Measurements from ENCODE around the gene IL20RB.
A peak's percentile ranks its signal among the peaks of the same experiment; 100 is the strongest.
"Not testable (repeated sequence)": the region's sequence is repeated elsewhere in the genome, so short reads cannot be mapped to it uniquely, and the experiment has no call there.

IL20RB gene

GRCh38 chr3:136954251-136954650 lies 3.5 kb upstream of the IL20RB start:
- no peak for TF ChIP-seq SPI1 (IDR thresholded peaks at IDR 0.05; ENCODE audit: low read depth, low read length)
- no peak for TF ChIP-seq POLR2A (IDR thresholded peaks at IDR 0.05; ENCODE audit: low read depth, low read length)
- no peak for TF ChIP-seq TAF1 (IDR thresholded peaks at IDR 0.05; ENCODE audit: low read depth, low read length)
- DNase-seq (ENCODE audit: insufficient read length, low spot score) (no peak), FAIRE-seq (peak; percentile 55)

DNA sequence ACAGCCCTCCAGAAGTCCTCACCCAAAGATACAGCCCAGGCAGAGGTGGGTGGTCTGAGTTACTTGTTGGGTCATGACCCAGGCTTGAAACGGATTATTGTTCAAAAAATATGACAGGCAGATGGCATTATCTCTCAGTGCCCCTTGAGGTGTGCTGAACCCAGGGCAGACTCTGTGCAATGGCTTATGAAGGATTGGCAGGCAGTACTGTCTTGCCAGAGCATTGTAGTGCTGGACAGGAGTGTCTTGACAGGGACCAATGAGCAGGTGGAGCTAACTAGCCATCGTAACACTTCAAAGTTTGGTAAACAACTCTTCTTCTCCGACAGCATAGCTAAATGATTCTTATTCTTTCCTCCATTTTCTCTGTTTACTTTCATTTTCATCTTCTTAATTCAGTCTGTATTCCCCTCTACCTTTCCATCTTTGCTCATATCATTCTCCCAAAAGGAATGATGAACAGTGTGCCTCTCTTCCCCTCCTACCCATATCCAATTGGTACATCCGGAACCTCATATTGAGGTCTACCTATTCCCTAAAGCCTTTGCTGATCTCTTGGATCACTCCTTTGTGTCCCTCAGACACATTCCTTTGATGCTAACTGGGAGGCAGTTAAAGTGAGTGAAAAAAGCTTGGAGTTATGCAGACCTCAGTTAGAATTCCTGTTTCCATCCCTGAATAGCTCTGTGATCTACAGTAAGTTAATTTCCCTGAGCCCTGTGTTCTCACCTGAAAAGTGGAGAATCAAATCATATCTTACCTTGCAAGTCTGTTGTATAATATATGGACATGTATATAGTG lies 2.6 kb upstream of the IL20RB start:
- TF ChIP-seq TAF1 (IDR thresholded peaks at IDR 0.05; ENCODE audit: low read depth, low read length) (no peak), POLR2A (IDR thresholded peaks at IDR 0.05; ENCODE audit: low read depth, low read length) (no peak), PAX5 (IDR thresholded peaks at IDR 0.05; ENCODE audit: insufficient read depth, low read length, severe bottlenecking) (no peak), POU2F2 (IDR thresholded peaks at IDR 0.05; ENCODE audit: low read depth, low read length) (no peak)
- no peak for DNase-seq (ENCODE audit: insufficient read length, low spot score)
- FAIRE-seq, result peak; percentile 28

GRCh38 chr3:136955813-136956212 lies 2.0 kb upstream of the IL20RB start:
- TF ChIP-seq PAX5 (IDR thresholded peaks at IDR 0.05; ENCODE audit: insufficient read depth, low read length, severe bottlenecking) (no peak), TAF1 (IDR thresholded peaks at IDR 0.05; ENCODE audit: low read depth, low read length) (no peak), POLR2AphosphoS5 (IDR thresholded peaks at IDR 0.05; ENCODE audit: low read depth, low read length) (no peak), SPI1 (IDR thresholded peaks at IDR 0.05; ENCODE audit: low read depth, low read length) (no peak), POU2F2 (IDR thresholded peaks at IDR 0.05; ENCODE audit: low read depth, low read length) (no peak), POLR2A (IDR thresholded peaks at IDR 0.05; ENCODE audit: low read depth, low read length) (no peak)
- DNase-seq (ENCODE audit: insufficient read length, low spot score) (no peak), FAIRE-seq (no peak)

DNA sequence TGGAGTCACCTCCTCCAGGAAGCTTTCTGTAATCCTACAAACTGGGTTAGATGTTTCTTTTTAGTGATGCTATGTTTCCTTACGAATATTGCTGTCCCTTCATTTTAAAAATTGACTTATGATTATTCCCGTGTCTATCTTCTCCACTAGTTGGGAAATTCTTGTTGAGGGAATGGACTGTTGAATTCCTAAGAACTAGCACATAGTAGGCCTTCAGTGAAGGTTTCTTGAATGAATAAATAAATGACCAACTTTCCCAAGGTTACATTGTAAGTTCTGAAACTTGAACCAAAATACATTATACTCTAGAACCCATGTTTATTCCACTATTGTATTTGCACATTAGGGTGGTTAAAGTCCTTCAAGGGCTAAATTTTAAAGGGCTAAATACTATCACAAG lies 812 bp upstream of the IL20RB start:
- no peak for TF ChIP-seq TAF1 (IDR thresholded peaks at IDR 0.05; ENCODE audit: low read depth, low read length)
- no peak for TF ChIP-seq PAX5 (IDR thresholded peaks at IDR 0.05; ENCODE audit: insufficient read depth, low read length, severe bottlenecking)
- TF ChIP-seq SPI1 (IDR thresholded peaks at IDR 0.05; ENCODE audit: low read depth, low read length), result no peak
- no peak for TF ChIP-seq POLR2AphosphoS5 (IDR thresholded peaks at IDR 0.05; ENCODE audit: low read depth, low read length)
- TF ChIP-seq POU2F2 (IDR thresholded peaks at IDR 0.05; ENCODE audit: low read depth, low read length), result no peak
- TF ChIP-seq POLR2A (IDR thresholded peaks at IDR 0.05; ENCODE audit: low read depth, low read length), result no peak
- no peak for DNase-seq (ENCODE audit: insufficient read length, low spot score)
- FAIRE-seq, result no peak

- DNase-seq (ENCODE audit: insufficient read length, low spot score), result no peak
- no peak for FAIRE-seq
- TF ChIP-seq POLR2AphosphoS5 (IDR thresholded peaks at IDR 0.05; ENCODE audit: low read depth, low read length), result no peak
These were observed 1.2 kb downstream of the IL20RB start for GRCh38 chr3:136958939-136959338.

- TF ChIP-seq TAF1 (IDR thresholded peaks at IDR 0.05; ENCODE audit: low read depth, low read length) (no peak), POLR2AphosphoS5 (IDR thresholded peaks at IDR 0.05; ENCODE audit: low read depth, low read length) (no peak), POU2F2 (IDR thresholded peaks at IDR 0.05; ENCODE audit: low read depth, low read length) (no peak), PAX5 (IDR thresholded peaks at IDR 0.05; ENCODE audit: insufficient read depth, low read length, severe bottlenecking) (no peak), SPI1 (IDR thresholded peaks at IDR 0.05; ENCODE audit: low read depth, low read length) (no peak), POLR2A (IDR thresholded peaks at IDR 0.05; ENCODE audit: low read depth, low read length) (no peak)
- DNase-seq (ENCODE audit: insufficient read length, low spot score) (no peak), FAIRE-seq (no peak)
These were observed 1.8 kb downstream of the IL20RB start for GRCh38 chr3:136959599-136959998.

- no peak for TF ChIP-seq POU2F2 (IDR thresholded peaks at IDR 0.05; ENCODE audit: low read depth, low read length)
- no peak for TF ChIP-seq SPI1 (IDR thresholded peaks at IDR 0.05; ENCODE audit: low read depth, low read length)
- TF ChIP-seq TAF1 (IDR thresholded peaks at IDR 0.05; ENCODE audit: low read depth, low read length), result no peak
- no peak for TF ChIP-seq POLR2AphosphoS5 (IDR thresholded peaks at IDR 0.05; ENCODE audit: low read depth, low read length)
- no peak for TF ChIP-seq PAX5 (IDR thresholded peaks at IDR 0.05; ENCODE audit: insufficient read depth, low read length, severe bottlenecking)
- no peak for TF ChIP-seq POLR2A (IDR thresholded peaks at IDR 0.05; ENCODE audit: low read depth, low read length)
- DNase-seq (ENCODE audit: insufficient read length, low spot score) (no peak), FAIRE-seq (no peak)
These were observed 3.4 kb downstream of the IL20RB start for GRCh38 chr3:136960838-136961836.

- no peak for TF ChIP-seq POLR2AphosphoS5 (IDR thresholded peaks at IDR 0.05; ENCODE audit: low read depth, low read length)
- no peak for TF ChIP-seq POLR2A (IDR thresholded peaks at IDR 0.05; ENCODE audit: low read depth, low read length)
- no peak for TF ChIP-seq POU2F2 (IDR thresholded peaks at IDR 0.05; ENCODE audit: low read depth, low read length)
- TF ChIP-seq TAF1 (IDR thresholded peaks at IDR 0.05; ENCODE audit: low read depth, low read length), result no peak
- no peak for TF ChIP-seq PAX5 (IDR thresholded peaks at IDR 0.05; ENCODE audit: insufficient read depth, low read length, severe bottlenecking)
- TF ChIP-seq SPI1 (IDR thresholded peaks at IDR 0.05; ENCODE audit: low read depth, low read length), result no peak
- FAIRE-seq (no peak), DNase-seq (ENCODE audit: insufficient read length, low spot score) (no peak)
These were observed 5.1 kb downstream of the IL20RB start for GRCh38 chr3:136962927-136963326.

DNA sequence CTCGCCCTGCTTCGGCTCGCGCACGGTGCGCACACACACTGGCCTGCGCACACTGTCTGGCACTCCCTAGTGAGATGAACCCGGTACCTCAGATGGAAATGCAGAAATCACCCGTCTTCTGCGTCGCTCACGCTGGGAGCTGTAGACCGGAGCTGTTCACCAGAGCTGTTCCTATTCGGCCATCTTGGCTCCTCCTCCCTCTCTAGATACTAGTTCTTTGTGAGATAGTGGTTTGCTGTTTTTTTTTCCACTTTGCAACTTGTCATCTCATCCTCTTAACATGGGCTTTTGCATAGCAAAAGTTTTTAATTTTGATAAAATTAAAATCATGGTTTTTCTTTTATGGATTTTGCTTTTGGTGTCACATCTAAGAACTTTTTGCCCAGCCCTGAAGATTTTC lies 11.8 kb downstream of the IL20RB start:
- FAIRE-seq; DNase-seq (ENCODE audit: insufficient read length, low spot score): not testable (repeated sequence)

GRCh38 chr3:136973352-136973751 lies 15.6 kb downstream of the IL20RB start:
- FAIRE-seq (no peak), DNase-seq (ENCODE audit: insufficient read length, low spot score) (no peak)
- TF ChIP-seq POU2F2 (IDR thresholded peaks at IDR 0.05; ENCODE audit: low read depth, low read length), result no peak

All from GM12891 (cell line).